IMR-90 (cell line): ENCODE measurements around the gene GARNL3. TPM values are rescaled to one million over a fixed set of nuclear protein-coding genes. Genes with fewer than 3 reads are reported as not detected.

Source experiments
- ATAC-seq: fragments of 200-7000 bp; cut with Tn5 transposase; 2 replicates; pipeline ENCODE4 v1.9.1; 2020; ENCODE audit warnings: low read depth, mild to moderate bottlenecking, moderate library complexity
- BruUV-seq: library from RNA; stranded (reverse); fragments of 400-500 nt; replicated peaks from 2 replicates; lab custom pipeline; 2021; lab: Mats Ljungman, UMichigan
- CTCF ChIA-PET: fragments of 300-600 bp; formaldehyde crosslinking; extraction: SDS; loops from one replicate; lab custom pipeline; 2021; ENCODE audit warnings: antibody characterized with exemption; lab: Yijun Ruan, JAX
- POLR2A ChIA-PET: fragments of 300-600 bp; sonication (Branson Sonifier 250); formaldehyde crosslinking; loops from one replicate; lab custom pipeline; 2022; ENCODE audit warnings: antibody characterized with exemption; ENCODE audit not compliant: unreplicated experiment; lab: Charles Lee
- DNase-seq: peaks from one replicate; pipeline ENCODE4 v3.0.0; 2013
- H2AFZ ChIP-seq: replicated peaks from 2 replicates; pipeline ENCODE3; 2013; ENCODE audit warnings: low read length, mild to moderate bottlenecking; ENCODE audit not compliant: poor library complexity
- H2AK5ac ChIP-seq: 2 replicates; pipeline ENCODE4 v1.6.1; 2013; ENCODE audit warnings: low read depth, low read length, inconsistent platforms
- H2AK9ac ChIP-seq: replicated peaks from 2 replicates; pipeline ENCODE3; 2013; ENCODE audit warnings: mild to moderate bottlenecking, low read depth, low read length, moderate library complexity; ENCODE audit not compliant: poor library complexity
- H2BK120ac ChIP-seq: 2 replicates; pipeline ENCODE4 v1.6.1; 2013; ENCODE audit warnings: low read depth, low read length, inconsistent platforms
- H2BK15ac ChIP-seq: 3 replicates; pipeline ENCODE4 v1.6.1; 2013; ENCODE audit warnings: low read depth, low read length, inconsistent platforms
- H2BK20ac ChIP-seq: 2 replicates; pipeline ENCODE4 v1.6.1; 2013; ENCODE audit warnings: low read depth, mild to moderate bottlenecking, inconsistent platforms, low read length, moderate library complexity
- H2BK5ac ChIP-seq: 2 replicates; pipeline ENCODE4 v1.6.1; 2013; ENCODE audit warnings: mild to moderate bottlenecking, low read depth, low read length, inconsistent platforms; ENCODE audit not compliant: poor library complexity, severe bottlenecking
- H3K14ac ChIP-seq: replicated peaks from 2 replicates; pipeline ENCODE4 v1.6.1; 2013; ENCODE audit warnings: low read depth, low read length, inconsistent platforms
- H3K18ac ChIP-seq: 2 replicates; pipeline ENCODE4 v1.6.1; 2013; ENCODE audit warnings: low read depth, low read length, control low read depth
- H3K23ac ChIP-seq: 2 replicates; pipeline ENCODE4 v1.6.1; 2013; ENCODE audit warnings: low read depth, low read length, inconsistent platforms
- H3K27ac ChIP-seq: 2 replicates; pipeline ENCODE4 v1.5.1; 2013; ENCODE audit warnings: mild to moderate bottlenecking, control low read depth, low read length; ENCODE audit not compliant: insufficient read depth
- H3K27me3 ChIP-seq: 2 replicates; pipeline ENCODE4 v1.6.1; 2013; ENCODE audit warnings: low read length; ENCODE audit not compliant: control insufficient read depth, insufficient read depth
- H3K36me3 ChIP-seq: 2 replicates; pipeline ENCODE4 v1.6.1; 2013; ENCODE audit warnings: low read length, mixed read lengths; ENCODE audit not compliant: control insufficient read depth, insufficient read depth
- H3K4ac ChIP-seq: 2 replicates; pipeline ENCODE4 v1.6.1; 2013; ENCODE audit warnings: low read depth, low read length, inconsistent platforms
- H3K4me1 ChIP-seq: 2 replicates; pipeline ENCODE4 v1.6.1; 2013; ENCODE audit warnings: low read length, mixed read lengths; ENCODE audit not compliant: control insufficient read depth, insufficient read depth
- H3K4me2 ChIP-seq: 2 replicates; pipeline ENCODE4 v1.6.1; 2013; ENCODE audit warnings: low read depth, mild to moderate bottlenecking, control low read depth, low read length, moderate library complexity
- H3K4me3 ChIP-seq: 2 replicates; pipeline ENCODE4 v1.5.1; 2013; ENCODE audit warnings: low read depth, mild to moderate bottlenecking, control low read depth, low read length, moderate library complexity; ENCODE audit not compliant: insufficient read depth
- H3K56ac ChIP-seq: 2 replicates; pipeline ENCODE4 v1.6.1; 2013; ENCODE audit warnings: low read length, inconsistent platforms; ENCODE audit not compliant: insufficient read depth; ENCODE audit errors: extremely low read depth
- H3K79me1 ChIP-seq, 2 experiments: 2 replicates each; pipeline ENCODE4 v1.6.1; 2013; ENCODE audit warnings: low read length in 2 of 2, inconsistent platforms in 1 of 2, low read depth in 1 of 2
- H3K9ac ChIP-seq: 2 replicates; pipeline ENCODE4 v1.6.1; 2013; ENCODE audit warnings: low read depth, low read length, control low read depth
- H3K9me1 ChIP-seq: 2 replicates; pipeline ENCODE4 v1.6.1; 2013; ENCODE audit warnings: low read length, inconsistent platforms; ENCODE audit not compliant: insufficient read depth
- H3K9me3 ChIP-seq: 2 replicates; pipeline ENCODE4 v1.6.1; 2013; ENCODE audit warnings: low read length; ENCODE audit not compliant: control insufficient read depth, insufficient read depth
- H4K20me1 ChIP-seq: 2 replicates; pipeline ENCODE4 v1.6.1; 2013; ENCODE audit warnings: low read length, inconsistent platforms; ENCODE audit not compliant: insufficient read depth
- H4K5ac ChIP-seq: 2 replicates; pipeline ENCODE4 v1.6.1; 2013; ENCODE audit warnings: mild to moderate bottlenecking, low read depth, low read length, control low read depth
- H4K8ac ChIP-seq, 2 experiments: 2 replicates each; pipeline ENCODE4 v1.6.1; 2013; ENCODE audit warnings: low read depth in 2 of 2, low read length in 2 of 2, control low read depth in 1 of 2, inconsistent platforms in 1 of 2
- H4K91ac ChIP-seq: 2 replicates; pipeline ENCODE4 v1.6.1; 2013; ENCODE audit warnings: low read depth, low read length, inconsistent platforms; ENCODE audit not compliant: insufficient read depth
- CHD1 ChIP-seq: IDR thresholded peaks from 2 replicates; pipeline ENCODE4 v1.6.1; 2012; ENCODE audit warnings: low read depth, low read length, improper control_type of control experiment
- MAZ ChIP-seq: IDR thresholded peaks from 2 replicates; pipeline ENCODE4 v1.6.1; 2012; ENCODE audit warnings: low read depth, mild to moderate bottlenecking, low read length, improper control_type of control experiment, moderate library complexity, borderline replicate concordance
- MXI1 ChIP-seq: IDR thresholded peaks from 2 replicates; pipeline ENCODE4 v1.6.1; 2012; ENCODE audit warnings: low read depth, mild to moderate bottlenecking, low read length, moderate library complexity, borderline replicate concordance
- RAD21 ChIP-seq: IDR thresholded peaks from 2 replicates; pipeline ENCODE4 v1.6.1; 2012; ENCODE audit warnings: low read length, improper control_type of control experiment
- RCOR1 ChIP-seq: IDR thresholded peaks from 2 replicates; pipeline ENCODE4 v1.6.1; 2012; ENCODE audit warnings: mild to moderate bottlenecking, low read length, improper control_type of control experiment; ENCODE audit not compliant: insufficient replicate concordance
- USF2 ChIP-seq: fragments of 150-350 bp; IDR thresholded peaks from 2 replicates; pipeline ENCODE4 v1.6.1; 2017; ENCODE audit warnings: mild to moderate bottlenecking, antibody characterized with exemption, low read length, low read depth
- WGBS, 2 experiments: methylation state at CpG; one replicate each; pipeline versions ENCODE4 v1.1.5 to v1.1.7; 2013; ENCODE audit warnings: missing lambda C conversion rate in 2 of 2; ENCODE audit not compliant: insufficient read length in 1 of 2; ENCODE audit errors: extremely low coverage in 2 of 2; 5-methylcytosine and 5-hydroxymethylcytosine counted together
- dilution Hi-C: fragments of 300-500 bp; cut with HindIII; formaldehyde crosslinking; loops from one replicate; pipeline ENCODE4 v1.14.3; 2018; ENCODE audit warnings: low sequenced_read_pairs; ENCODE audit not compliant: unreplicated experiment
- in situ Hi-C: fragments of 300-500 bp; cut with MboI; formaldehyde crosslinking; loops from 3 replicates; pipeline ENCODE4 v1.14.3; 2019; ENCODE audit warnings: low sequenced_read_pairs, inconsistent platforms, mixed read lengths
- intact Hi-C: fragments of 100-400 bp; cut with micrococcal nuclease; formaldehyde crosslinking; loops from 2 replicates; pipeline ENCODE4 v1.10.0; 2022
- polyA plus RNA-seq, 3 experiments: library from polyadenylated mRNA; depleted of rRNA; stranded (reverse); fragments of >200 nt; gene quantifications; 2 replicates each; pipeline ENCODE4 v1.2.3, GENCODE V29; 2012; ENCODE audit warnings: low replicate concordance in 1 of 3
- total RNA-seq: library from RNA; depleted of rRNA; stranded (reverse); fragments of >200 nt; gene quantifications from 2 replicates; pipeline ENCODE4 v1.2.3, GENCODE V29; 2012
- TF ChIP-seq, protein P1 (sequence below): conservative IDR thresholded peaks from 2 replicates; pipeline ENCODE4 v1.5.1; 2012; ENCODE audit warnings: mild to moderate bottlenecking, low read depth, low read length, improper control_type of control experiment

GARNL3 gene
- total and polyA plus RNA-seq, 2 of the 4 experiments (the other 2 are of a cell fraction): 1.9 to 5.0 TPM

DNA sequence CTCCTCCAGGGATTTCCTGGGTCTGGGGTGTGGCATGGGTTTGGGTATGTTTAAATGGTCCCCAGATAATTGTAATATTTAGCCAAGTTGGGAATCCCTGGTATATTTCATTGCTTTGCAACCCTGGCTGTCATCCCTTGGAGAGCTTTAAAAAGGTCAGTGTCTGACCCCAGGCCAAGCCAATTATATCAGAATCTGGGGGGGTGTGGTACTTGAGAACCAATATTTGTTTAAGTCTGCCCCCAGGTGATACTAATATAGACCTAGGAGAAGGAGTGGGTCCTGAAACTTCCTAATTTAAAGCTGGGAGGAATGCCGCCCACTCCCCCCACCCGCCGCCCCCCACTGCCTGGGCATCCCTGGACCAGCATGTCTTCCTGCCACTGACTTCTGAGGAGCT is 94.2 kb downstream of the GARNL3 start:
- WGBS, 2 experiments: no CpG with 5 or more reads among the region's 3 CpGs
- Histone ChIP-seq H3K4ac (no peak overlapping the region), H4K91ac (no peak overlapping the region), H3K4me1 (no peaks in the 10 kb centered on the region), H3K27ac (no peak overlapping the region), H3K56ac (no peak overlapping the region), H2AK9ac (no peak overlapping the region), H2BK5ac (no peak overlapping the region), H3K4me2 (no peak overlapping the region), H3K9ac (no peak overlapping the region), H3K14ac (no peak overlapping the region), H2BK120ac (no peak overlapping the region), H3K79me1 (no peaks in the 10 kb centered on the region), H2BK20ac (no peak overlapping the region), H3K18ac (no peak overlapping the region), H2AK5ac (no peak overlapping the region), H3K9me3 (no peaks in the 10 kb centered on the region), H3K9me1 (no peaks in the 10 kb centered on the region), H3K27me3 (no peaks in the 10 kb centered on the region; the same call in 1 of the 2 replicates), H4K8ac (no peak overlapping the region), H3K4me3 (no peak overlapping the region), H4K5ac (no peak overlapping the region), H2AFZ (no peak overlapping the region), H4K20me1 (no peaks in the 10 kb centered on the region), H3K36me3 (no peaks in the 10 kb centered on the region; the same call in 1 of the 2 replicates), H3K23ac (no peak overlapping the region), H2BK15ac (no peak overlapping the region)
- intact Hi-C loops: no loop called here
- CTCF ChIA-PET: interaction anchor here (1.4 kb wide), 1 partner anchor 11 kb away, joined by 3 read pairs; no protein-coding TSS in a partner anchor
- ATAC-seq (no peak), DNase-seq (no peak)
- BruUV-seq: no TSS peak
- POLR2A ChIA-PET: no interaction called here
- in situ Hi-C loops: no loop called here
- TF ChIP-seq RCOR1: no peak
- TF ChIP-seq USF2: no peak
- TF ChIP-seq MXI1: no peak
- TF ChIP-seq, protein P1, sequence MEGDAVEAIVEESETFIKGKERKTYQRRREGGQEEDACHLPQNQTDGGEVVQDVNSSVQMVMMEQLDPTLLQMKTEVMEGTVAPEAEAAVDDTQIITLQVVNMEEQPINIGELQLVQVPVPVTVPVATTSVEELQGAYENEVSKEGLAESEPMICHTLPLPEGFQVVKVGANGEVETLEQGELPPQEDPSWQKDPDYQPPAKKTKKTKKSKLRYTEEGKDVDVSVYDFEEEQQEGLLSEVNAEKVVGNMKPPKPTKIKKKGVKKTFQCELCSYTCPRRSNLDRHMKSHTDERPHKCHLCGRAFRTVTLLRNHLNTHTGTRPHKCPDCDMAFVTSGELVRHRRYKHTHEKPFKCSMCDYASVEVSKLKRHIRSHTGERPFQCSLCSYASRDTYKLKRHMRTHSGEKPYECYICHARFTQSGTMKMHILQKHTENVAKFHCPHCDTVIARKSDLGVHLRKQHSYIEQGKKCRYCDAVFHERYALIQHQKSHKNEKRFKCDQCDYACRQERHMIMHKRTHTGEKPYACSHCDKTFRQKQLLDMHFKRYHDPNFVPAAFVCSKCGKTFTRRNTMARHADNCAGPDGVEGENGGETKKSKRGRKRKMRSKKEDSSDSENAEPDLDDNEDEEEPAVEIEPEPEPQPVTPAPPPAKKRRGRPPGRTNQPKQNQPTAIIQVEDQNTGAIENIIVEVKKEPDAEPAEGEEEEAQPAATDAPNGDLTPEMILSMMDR: no peak
- TF ChIP-seq RAD21: no peak
- TF ChIP-seq CHD1: no peak
- TF ChIP-seq MAZ: no peak
- dilution Hi-C loops: no loop called here
